GM18519 (cell line): ENCODE data around the gene ZNF599.

ENCODE experiments used
- ATAC-seq: cut with Tn5 transposase; IDR thresholded peaks from one replicate; pipeline ENCODE4 v1.9.1; 2021; ENCODE audit warnings: mild to moderate bottlenecking, moderate library complexity; ENCODE audit not compliant: unreplicated experiment, low FRiP score

ZNF599 gene

DNA sequence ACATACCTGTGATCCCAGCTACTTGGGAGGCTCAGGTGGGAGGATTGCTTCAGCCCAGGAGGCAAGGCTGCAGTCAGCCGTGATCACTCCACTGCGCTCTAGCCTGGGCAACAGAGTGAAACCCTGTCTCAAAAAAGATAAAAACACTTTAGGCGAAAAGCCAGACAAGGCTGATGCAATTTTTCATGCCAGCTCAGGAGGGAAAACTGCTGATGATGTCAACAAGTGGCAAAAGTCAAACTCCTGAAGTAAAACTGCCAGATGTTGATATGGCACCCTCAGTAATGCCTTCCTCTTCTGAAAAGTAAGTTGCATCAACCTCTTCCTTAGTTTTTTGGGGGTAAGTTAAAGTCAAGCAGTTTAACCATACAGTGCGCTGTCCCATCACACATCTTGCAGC lies 15.6 kb downstream of the ZNF599 start:
- no peak for ATAC-seq

DNA sequence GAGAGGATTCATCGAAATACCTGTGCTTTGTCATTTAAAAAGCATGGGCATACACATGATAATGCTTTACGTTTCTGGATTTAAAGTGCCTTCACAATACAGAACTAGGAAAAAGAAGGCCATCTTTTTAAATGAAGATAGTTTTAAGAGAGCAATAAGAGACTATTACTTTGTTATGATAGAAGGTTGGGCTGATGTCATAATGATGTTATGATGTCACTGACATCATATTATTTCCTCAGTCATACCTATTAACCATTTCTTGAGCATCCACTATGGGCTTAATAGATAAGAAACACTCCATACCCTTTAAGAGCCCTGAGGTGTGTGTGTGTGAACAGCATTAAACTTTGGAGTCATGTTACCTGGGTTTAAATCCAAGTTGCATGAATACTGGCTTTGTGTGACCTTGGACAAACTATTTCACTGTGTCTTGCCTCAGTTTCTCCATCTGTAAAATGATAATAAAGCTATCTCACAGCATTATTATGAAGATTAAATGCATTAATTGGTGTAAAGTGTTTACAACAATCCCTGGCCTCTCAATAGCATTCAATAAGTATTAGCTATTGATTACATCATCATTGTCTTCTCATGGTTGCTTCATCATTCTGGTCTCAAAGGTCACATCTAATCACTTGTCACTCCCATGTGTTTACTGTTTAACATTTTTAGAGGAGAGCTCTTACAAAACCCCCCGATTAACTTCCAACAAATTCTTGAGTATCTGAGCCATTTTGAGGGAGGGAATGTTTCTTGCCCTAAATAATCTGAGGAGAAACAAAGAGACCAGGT lies 27.9 kb downstream of the ZNF599 start:
- no peak for ATAC-seq

DNA sequence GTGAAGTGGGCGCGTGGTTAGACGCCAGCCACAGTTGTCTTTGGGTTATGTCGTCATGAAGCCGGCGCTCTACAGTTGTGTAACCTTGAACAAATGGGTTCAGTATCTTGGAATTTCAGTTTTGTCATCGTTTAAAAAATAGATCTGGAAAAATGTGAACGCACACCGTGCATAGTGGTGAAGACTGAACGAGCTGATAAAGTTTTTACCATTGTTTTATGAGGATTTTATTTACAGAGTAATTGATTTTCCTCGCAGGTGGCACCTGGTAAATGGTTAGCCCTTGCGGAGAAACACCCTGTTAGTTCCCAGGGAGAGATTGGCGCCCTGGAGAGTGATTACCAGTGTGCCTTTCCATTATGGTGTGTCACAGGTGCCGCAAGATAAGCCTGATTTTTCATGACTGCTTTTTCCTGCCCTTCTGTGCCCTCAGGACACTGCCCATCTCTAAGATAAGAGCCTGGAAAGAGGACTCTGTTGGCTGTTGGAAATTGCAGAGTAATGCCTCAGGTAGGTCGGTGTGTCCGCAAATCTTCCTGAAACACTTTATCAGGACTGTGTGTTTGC lies 38.4 kb downstream of the ZNF599 start:
- peak; percentile 30 for ATAC-seq

GRCh38 chr19:34733746-34734536 lies 39.1 kb downstream of the ZNF599 start, which contains the start of gene ZNF181:
TSS of gene ZNF181 (plus strand) at chr19:34734243. CDS start at chr19:34735038, 795 bp downstream.
- peak; percentile 43 for ATAC-seq

- no peak for ATAC-seq
Observed at GRCh38 chr19:34733266-34733745, 39.7 kb downstream of the ZNF599 start.

DNA sequence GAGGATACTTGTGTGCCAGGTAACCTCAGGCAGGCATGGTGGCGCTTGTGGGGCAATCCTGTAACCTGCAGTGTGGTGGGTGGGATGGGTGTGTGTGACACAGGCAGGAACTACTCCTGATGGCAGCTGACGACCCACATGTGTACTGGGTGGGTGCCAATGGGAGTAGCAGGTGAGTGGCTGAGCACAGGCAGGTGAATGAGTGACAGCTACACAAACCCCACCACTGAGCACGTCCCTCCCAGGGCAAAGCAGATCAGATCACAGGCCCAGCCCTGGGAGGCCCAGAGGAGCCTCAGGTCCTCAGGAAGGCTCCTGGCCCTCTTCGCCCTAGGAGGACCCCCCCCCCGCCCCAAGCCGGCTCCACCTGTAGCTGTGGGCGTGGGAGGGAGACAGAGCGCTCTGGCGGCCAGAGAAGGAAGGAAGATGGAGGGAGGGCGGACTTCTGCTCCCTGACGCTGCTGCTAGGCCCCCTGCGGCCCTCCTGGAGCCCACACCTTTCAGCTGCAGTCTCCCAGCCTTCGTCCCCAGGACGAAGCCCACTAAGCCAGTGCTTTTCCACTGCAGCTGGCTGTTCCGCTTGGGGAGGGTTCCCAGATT lies 40.3 kb downstream of the ZNF599 start:
- no peak for ATAC-seq

DNA sequence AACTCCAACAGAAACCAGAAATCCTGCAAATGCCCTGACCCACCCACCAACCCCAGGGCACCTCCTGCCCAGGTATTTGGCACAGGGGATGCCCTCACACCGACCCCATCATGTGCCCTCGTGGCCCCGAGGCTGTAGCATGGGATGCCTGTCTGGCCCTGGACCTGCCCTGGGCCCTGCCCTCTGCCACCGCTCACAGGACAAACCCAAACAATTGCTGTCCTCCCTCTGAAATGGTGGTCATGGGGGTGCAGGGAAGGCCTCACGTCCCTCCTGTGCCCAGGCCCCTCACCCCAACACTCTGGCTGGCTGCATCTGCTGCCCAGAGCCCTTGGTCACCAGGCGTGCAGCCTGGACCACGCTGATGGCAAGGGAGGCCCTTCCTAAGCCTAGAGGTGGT lies 41.1 kb downstream of the ZNF599 start:
- ATAC-seq: no peak

DNA sequence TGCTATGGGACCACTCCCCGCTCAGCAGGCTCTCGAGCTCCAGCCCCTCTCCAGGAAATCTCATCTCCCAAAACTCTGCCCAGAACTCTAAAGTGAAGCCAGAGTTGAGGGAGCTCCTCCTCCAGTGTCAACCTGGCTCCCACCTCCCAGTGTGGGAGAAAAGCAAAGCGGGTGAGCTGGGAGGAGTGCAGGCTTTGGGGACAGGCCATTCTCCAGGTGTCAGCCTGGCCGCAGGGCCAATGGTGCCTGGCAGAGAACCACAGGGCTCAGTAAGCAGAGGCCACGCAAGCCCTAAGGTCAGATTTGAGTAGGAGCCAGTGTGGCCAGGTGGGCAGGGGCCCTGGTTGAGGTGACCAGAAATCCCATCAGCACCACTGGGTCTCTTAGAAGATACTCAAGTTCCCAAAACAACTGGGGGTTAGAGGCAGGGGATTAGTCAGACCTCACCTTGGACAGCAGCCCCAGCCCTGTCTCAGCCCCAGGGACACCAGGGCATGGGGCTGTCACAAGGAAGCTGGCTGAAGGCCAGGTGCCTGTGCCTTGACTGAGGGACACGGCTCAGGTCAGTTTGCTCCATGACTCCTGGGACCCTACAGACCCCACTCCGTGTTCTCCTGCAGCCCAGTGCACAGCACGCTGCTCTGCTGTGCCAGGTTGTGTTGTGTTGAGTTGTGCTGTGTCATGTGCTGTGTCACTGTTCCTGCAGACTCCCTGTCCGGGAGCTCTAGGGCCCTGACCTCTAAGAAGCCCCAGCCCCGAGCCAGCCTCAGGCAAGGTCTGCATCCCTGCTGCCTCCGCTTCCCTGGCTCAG lies 41.8 kb downstream of the ZNF599 start:
- no peak for ATAC-seq

GRCh38 chr19:34725400-34725799 lies 47.6 kb downstream of the ZNF599 start:
- no peak for ATAC-seq

DNA sequence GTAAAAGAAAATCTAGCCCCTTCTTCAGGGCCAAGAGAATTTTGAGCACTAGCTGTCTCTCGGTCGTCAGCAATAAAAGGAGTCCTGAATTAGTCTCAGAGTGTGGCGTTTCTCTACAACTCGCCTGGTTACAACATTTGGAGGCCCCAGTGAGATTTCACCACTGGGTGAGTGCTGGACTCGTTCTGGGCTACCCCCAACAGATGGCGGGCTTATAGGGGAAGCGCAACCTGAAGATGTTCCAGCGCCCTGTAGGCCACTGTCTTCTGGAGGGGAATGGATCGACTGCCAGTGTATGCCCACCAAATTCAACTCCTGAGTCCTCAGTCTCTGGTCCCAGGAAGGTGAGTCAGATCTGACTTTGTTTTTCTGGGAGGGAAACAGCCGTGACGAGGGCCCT lies 50.7 kb downstream of the ZNF599 start:
- ATAC-seq: no peak

GRCh38 chr19:34715357-34715756 lies 57.7 kb downstream of the ZNF599 start:
- ATAC-seq: no peak

GRCh38 chr19:34713262-34713637 lies 59.8 kb downstream of the ZNF599 start:
- no peak for ATAC-seq

GRCh38 chr19:34712395-34713261 lies 60.4 kb downstream of the ZNF599 start:
- no peak for ATAC-seq

DNA sequence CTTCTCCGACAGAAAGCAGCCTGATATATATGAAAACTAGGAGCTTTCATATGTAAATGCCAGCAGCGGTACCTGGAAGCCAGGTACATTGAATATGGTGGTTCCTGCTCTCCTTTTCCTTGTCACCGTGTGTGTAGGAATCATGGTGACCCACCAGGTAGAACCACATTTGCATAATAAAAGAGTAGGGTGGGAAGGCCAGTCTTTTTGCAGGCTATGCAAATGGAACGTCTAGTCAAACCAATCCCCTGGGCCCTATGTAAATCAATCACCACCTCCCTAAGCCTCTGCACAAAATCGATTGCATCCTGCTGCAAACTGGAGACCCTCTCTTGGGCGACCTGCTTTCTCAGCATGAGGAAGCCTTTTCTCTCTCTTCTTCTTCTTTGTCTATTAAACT lies 61.1 kb downstream of the ZNF599 start:
- ATAC-seq: no peak
